Esophagus squamous epithelium (tissue), 4 donors: ENCODE measurements around the gene SLC22A16.

Source experiments
- CTCF ChIP-seq, 6 experiments: fragments of 450-650 bp in 4 of 6; fragments of 200-600 bp in 2 of 6; sonication (generic) in 2 of 6; IDR thresholded peaks; one replicate each; pipeline ENCODE4 v1.5.1; 2016 to 2019; ENCODE audit warnings: antibody characterized with exemption in 6 of 6, mild to moderate bottlenecking in 4 of 6, moderate library complexity in 4 of 6
- POLR2A ChIP-seq, 4 donors: fragments of 450-650 bp; IDR thresholded peaks; one replicate each; pipeline ENCODE4 v1.6.1; 2017; ENCODE audit warnings: antibody characterized with exemption in 4 of 4, mild to moderate bottlenecking in 4 of 4, moderate library complexity in 3 of 4

GRCh38 chr6:110462884-110463481 is 13.4 kb downstream of the SLC22A16 start:
- TF ChIP-seq POLR2A (IDR thresholded peaks at IDR 0.05) (no peak), CTCF (IDR thresholded peaks at IDR 0.05) (no peak)
